NCI-H82 treated with DMSO at 0.1 percent for 48 hours (cell line): ENCODE results near the gene PRR18.

Experiments
- DNase-seq: peaks from one replicate; lab custom pipeline; 2025; ENCODE audit not compliant: unreplicated experiment; lab: John Stamatoyannopoulos, UW

The PRR18 gene

DNA sequence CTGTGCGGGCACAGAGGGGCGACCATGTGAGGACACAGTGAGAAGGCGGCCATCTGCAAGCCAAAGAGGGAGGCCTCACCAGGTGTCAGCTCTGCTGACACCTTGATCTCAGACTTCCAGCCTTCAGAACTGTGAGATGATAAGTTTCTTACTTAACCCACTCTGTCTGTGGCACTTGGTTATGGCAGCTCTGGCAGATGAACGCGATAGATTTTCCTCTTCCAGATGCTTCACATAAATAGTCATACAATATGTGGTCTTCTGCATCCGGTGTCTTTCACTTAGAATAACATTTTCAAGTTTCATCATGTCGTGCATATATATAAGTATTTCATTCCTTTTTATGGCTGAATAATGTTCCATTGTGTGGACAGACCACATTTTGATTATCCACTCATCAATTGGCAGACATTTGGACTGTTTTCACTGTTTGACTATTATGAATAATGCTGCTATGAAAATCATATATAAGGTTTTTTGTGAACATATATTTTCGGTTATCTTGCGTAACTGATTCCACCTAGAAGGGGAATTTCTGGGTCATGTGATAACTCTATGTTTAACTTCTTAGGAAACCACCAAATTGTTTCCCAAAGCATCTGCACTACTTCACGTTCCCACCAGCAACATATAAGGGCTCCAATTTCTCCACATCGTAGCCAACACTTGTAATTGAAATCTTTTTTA, 30.2 kb downstream of the PRR18 start:
- no peak for DNase-seq

DNA sequence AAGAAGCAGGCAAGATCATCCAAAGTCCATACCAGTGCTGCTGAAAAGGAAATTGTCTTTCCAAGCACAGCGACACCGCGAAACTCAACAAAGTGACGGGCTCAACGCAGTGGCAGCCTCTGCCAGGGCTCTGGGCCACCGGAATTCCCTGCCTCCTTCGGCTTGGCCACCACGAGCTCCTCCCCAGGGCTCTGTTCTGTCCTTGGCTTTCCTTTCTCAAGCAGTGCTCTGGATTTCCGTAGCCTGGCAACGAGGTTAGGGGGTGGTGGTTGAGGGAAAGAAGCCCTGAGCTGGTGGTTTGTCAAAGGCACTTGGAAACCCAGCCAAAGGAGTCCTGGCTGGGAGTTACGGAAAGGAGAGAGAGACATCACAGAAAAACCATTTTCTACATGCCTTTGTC, 31.2 kb downstream of the PRR18 start:
- no peak for DNase-seq

- DNase-seq: no peak
Measured at GRCh38 chr6:166275714-166276166, 32.5 kb downstream of the PRR18 start.

DNA sequence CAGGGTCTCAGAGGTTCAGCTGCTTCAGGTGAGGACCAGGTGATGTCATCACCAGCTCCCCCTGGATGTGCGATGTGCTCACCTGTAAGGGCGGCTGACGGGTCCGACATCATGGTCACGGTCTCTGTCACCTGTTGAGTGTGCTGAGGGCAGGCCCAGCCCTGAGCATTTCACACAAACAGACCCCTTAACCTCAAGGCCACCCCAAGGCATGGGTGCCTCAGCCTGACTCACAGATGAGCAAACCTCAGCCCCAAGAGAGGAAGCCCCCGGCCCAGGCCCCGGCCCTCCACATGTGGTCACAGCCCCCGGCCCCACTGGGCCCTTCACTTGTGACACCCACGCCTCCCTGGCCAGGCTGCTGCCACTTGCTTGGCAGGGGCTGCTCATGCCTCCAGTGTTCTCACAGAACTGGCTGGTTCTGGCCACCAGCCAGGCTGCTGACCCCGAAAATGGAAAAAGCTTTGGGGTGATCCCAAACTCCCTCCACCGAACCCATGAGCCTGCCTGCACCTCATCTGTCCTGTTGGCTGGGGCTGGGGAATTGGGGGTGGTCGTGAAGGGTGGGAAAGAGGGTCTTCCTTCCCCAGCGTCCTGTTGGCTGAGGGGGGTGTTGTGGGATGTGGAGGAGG, 33.3 kb downstream of the PRR18 start:
- no peak for DNase-seq

- DNase-seq: no peak
Measured at GRCh38 chr6:166274163-166274562, 34.0 kb downstream of the PRR18 start.

- DNase-seq: no peak
Measured at GRCh38 chr6:166271376-166271765, 36.8 kb downstream of the PRR18 start.

- DNase-seq: no peak
Measured at GRCh38 chr6:166270706-166271375, 37.4 kb downstream of the PRR18 start.

GRCh38 chr6:166269301-166270039, 38.7 kb downstream of the PRR18 start:
- DNase-seq: no peak

DNA sequence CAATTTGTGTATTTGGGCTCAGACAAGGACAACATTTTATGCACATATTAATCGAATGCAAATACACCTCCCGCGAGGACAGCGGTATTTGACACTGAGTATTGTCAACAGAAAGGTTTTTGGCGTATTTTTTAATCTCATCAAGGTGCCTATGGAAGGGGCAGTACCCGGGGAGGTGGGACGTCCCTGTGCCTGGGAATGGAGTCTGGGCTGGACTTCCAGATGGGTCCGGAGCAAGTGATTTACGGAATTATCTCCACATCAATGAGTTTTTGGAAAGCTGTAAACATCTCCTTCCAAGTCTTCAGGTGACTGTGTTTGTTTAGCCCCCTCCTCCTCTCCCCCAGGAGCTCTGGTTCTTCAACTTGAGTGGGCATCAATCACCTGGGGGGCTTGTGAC, 39.8 kb downstream of the PRR18 start:
- no peak for DNase-seq

- DNase-seq: no peak
Measured at GRCh38 chr6:166267526-166267925, 40.7 kb downstream of the PRR18 start.

- DNase-seq: no peak
Measured at GRCh38 chr6:166266336-166266735, 41.9 kb downstream of the PRR18 start.

DNA sequence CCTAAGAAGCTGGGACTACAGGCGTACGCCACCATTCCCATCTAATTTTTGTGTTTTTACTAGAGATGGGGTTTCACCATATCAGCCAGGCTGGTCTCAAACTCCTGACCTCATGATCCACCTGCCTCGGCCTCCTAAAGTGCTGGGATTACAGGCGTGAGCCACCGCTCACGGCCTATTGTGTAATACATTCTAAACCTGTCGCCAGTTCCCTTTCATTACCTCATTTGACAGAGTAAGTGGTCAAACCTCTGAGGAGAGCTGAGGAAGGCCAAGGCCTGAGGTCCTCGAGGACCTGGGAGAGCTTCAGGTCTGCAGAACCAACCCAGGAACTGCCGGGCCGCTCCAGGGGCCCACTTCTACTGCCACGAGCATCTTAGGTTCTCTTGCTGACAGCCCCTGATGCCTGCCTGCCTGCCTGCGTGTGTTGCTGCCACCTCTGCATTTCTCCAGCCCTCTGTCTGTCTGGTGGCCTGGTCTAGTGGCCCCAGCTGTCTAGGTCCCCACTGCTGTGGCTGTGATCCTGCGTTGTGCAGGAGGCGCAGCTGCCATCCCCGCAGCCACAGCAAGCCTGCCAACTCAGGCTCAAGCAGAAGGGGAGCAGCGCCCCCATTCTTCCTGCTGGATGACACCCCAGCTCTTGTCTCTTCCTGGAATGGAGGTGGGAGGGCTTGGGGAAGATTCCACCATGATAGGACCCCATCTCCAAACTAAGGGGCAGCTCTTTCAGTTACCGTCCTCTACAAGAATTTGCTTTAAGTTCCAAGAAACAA, 45.3 kb downstream of the PRR18 start:
- no peak for DNase-seq

- no peak for DNase-seq
Measured at GRCh38 chr6:166259296-166259977, 48.8 kb downstream of the PRR18 start.

DNA sequence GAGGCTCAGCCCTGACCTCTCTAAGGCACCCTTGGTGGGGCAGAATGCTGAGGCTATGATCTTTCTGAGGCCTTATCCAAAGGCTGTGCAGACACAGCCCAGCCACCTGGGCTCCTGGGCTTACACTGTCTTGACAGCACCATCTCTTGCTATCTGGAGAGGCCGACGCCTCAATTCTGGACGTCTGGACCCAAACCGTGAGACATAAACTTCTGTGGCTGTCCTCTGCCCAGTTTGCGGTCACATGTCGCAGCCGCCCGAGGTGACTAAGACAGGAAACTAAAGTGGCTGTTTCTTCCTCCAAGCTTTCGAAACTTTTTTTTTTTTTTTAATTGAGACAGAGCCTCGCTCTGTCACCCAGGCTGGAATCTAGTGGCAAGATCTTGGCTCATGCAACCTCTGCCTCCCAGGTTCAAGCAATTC, 49.3 kb downstream of the PRR18 start:
- no peak for DNase-seq

GRCh38 chr6:166257911-166258318, 50.3 kb downstream of the PRR18 start:
- DNase-seq: no peak
